ENCODE data around the gene HK3. TPM values are rescaled to one million over a fixed set of nuclear protein-coding genes. Genes with fewer than 3 reads are reported as not detected.
"Not testable (repeated sequence)": the region's sequence is repeated elsewhere in the genome, so short reads cannot be mapped to it uniquely, and the experiment has no call there.

HK3 gene
- total and polyA plus RNA-seq, 9 of the 15 experiments (the other 6 are each of a cell fraction or from before 2014, with no cell fraction given), result 0.16 TPM; not detected in 8

- H2AFZ ChIP-seq (ENCODE audit: low read depth, low read length); H3K9me1 ChIP-seq (ENCODE audit: control insufficient read depth, insufficient read depth, low read length); intact Hi-C loops (cut with micrococcal nuclease); DNase-seq (ENCODE audit: extremely low read depth in 1 of 4, low spot score in 3 of 4); H3K27ac ChIP-seq (ENCODE audit: extremely low read depth, low read depth, low read length); H3K4me2 ChIP-seq (ENCODE audit: insufficient read depth, low read length); H3K9me3 ChIP-seq (replicated peaks; ENCODE audit: control insufficient read depth, insufficient read depth, low read depth, low read length); H3K79me2 ChIP-seq (ENCODE audit: control insufficient read depth, insufficient read depth, low read length); H3K4me3 ChIP-seq; H3K36me3 ChIP-seq (ENCODE audit: control insufficient read depth, insufficient read depth, low read length); in situ Hi-C loops (cut with MboI); H3K9ac ChIP-seq (ENCODE audit: insufficient read depth in 1 of 2, low read depth in 2 of 2, low read length in 2 of 2); ATAC-seq; FAIRE-seq; BruUV-seq (replicated peaks); CTCF ChIA-PET (ENCODE audit: low intra/inter-chr PET ratio): not testable (repeated sequence)
- 0% methylated on average over 2 of the region's 2 CpGs for WGBS (ENCODE audit: insufficient coverage, low coverage, missing lambda C conversion rate)
- peaks cover 37 to 65% of the 10 kb centered on the region in 2 experiments for H3K27me3 ChIP-seq (ENCODE audit: control insufficient read depth in 2 of 2, insufficient read depth in 2 of 2, low read length in 2 of 2)
- POLR2A ChIA-PET, result interaction anchor here (0.5 to 0.7 kb wide), 3 partner anchors 10 to 199 kb away, joined by 3 to 4 read pairs (median 3); no protein-coding TSS in a partner anchor
- peaks cover 20% of the 10 kb centered on the region; the same call in 1 of the 2 replicates for H4K20me1 ChIP-seq (replicated peaks; ENCODE audit: control insufficient read depth, insufficient read depth, low read length)
- peaks cover 0 to 51% of the 10 kb centered on the region in 2 experiments; a peak in 2 of 5 replicates for H3K4me1 ChIP-seq (replicated peaks in 1 of 2; ENCODE audit: control insufficient read depth in 2 of 2, insufficient read depth in 2 of 2, low read length in 2 of 2)
Measured at GRCh38 chr5:176872586-176872985, 26.6 kb downstream of the HK3 start.

GRCh38 chr5:176870644-176871043, 28.5 kb downstream of the HK3 start:
- Histone ChIP-seq H3K27me3 (ENCODE audit: control insufficient read depth in 2 of 2, insufficient read depth in 2 of 2, low read length in 2 of 2) (peaks cover 30 to 64% of the 10 kb centered on the region in 2 experiments), H4K20me1 (replicated peaks; ENCODE audit: control insufficient read depth, insufficient read depth, low read length) (peaks cover 23% of the 10 kb centered on the region), H3K4me1 (replicated peaks in 1 of 2; ENCODE audit: control insufficient read depth in 2 of 2, insufficient read depth in 2 of 2, low read length in 2 of 2) (peaks cover 5 to 58% of the 10 kb centered on the region in 2 experiments; a peak in 4 of 5 replicates), H3K9ac (ENCODE audit: insufficient read depth in 1 of 2, low read depth in 2 of 2, low read length in 2 of 2) (0 out of 4 replicates have a peak overlapping the region, but pooled peaks of 1 of the 2 experiments have one; percentile 64)
- H3K36me3 ChIP-seq (ENCODE audit: control insufficient read depth, insufficient read depth, low read length); H3K4me2 ChIP-seq (ENCODE audit: insufficient read depth, low read length); BruUV-seq (replicated peaks); H3K9me3 ChIP-seq (replicated peaks; ENCODE audit: control insufficient read depth, insufficient read depth, low read depth, low read length); CTCF ChIA-PET (ENCODE audit: low intra/inter-chr PET ratio); H3K79me2 ChIP-seq (ENCODE audit: control insufficient read depth, insufficient read depth, low read length); DNase-seq (ENCODE audit: extremely low read depth in 1 of 4, low spot score in 3 of 4); H3K4me3 ChIP-seq; FAIRE-seq; ATAC-seq; H3K27ac ChIP-seq (ENCODE audit: extremely low read depth, low read depth, low read length); H2AFZ ChIP-seq (ENCODE audit: low read depth, low read length); in situ Hi-C loops (cut with MboI); intact Hi-C loops (cut with micrococcal nuclease); H3K9me1 ChIP-seq (ENCODE audit: control insufficient read depth, insufficient read depth, low read length): not testable (repeated sequence)
- POLR2A ChIA-PET, result interaction anchor here (0.6 to 1.0 kb wide), 4 partner anchors 23 to 77 kb away, joined by 3 to 4 read pairs (median 4); partner anchors contain the start of gene HK3
- TF ChIP-seq EGR1 (conservative IDR thresholded peaks at IDR 0.05), result peak; percentile 33
- WGBS (ENCODE audit: insufficient coverage, low coverage, missing lambda C conversion rate), result 3% methylated on average over 8 of the region's 10 CpGs

Measured in K562 (cell line).